Stimulated activated CD8-positive, alpha-beta memory T cell treated with anti-CD3 and anti-CD28 coated beads, Interleukin-12 subunit alpha, Interleukin-12 subunit beta, amount 100 ng/mL, for 24 hours (primary cell): Measurements from ENCODE around the gene SLC17A4.

Source experiments
- DNase-seq: peaks from one replicate; pipeline ENCODE4 v3.0.0-alpha.2; 2020; ENCODE audit errors: extremely low read depth

SLC17A4 gene

DNA sequence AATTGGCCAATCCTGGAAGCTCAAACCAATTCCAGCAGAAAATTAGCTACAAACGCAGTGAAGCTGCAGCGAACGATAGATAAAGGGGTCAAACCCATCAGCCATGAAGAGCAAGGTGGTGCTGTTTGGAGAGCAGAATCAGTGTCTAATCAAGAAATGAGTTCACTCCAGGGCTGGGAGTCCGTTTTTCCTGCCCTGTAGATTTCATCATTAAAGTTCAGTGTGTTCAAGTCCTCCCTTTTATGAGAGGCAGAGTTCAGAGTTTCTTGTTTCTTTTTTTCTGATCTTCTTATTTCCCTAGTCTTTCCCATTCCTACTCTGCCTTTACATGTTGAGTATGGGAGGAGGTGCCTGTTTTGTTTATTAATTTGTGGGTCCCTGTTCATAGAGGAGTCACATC lies 46.9 kb downstream of the SLC17A4 start:
- DNase-seq = no peak

DNA sequence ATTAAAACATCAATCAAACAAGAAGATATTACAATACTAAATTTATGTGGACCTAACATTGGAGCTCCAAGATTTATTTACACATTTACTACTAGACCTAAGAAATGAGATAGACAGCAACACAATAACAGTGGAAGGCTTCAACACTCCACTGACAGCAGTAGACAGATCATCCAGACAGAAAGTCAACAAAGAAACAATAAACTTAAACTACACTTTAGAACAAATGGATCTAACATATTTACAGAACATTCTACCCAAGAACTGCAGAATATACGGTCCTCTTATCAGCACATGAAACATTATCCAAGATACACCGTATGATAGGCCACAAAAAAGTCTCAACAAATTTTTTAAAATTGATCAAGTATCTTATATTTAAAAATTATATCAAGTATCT lies 50.3 kb downstream of the SLC17A4 start:
- DNase-seq = no peak

DNA sequence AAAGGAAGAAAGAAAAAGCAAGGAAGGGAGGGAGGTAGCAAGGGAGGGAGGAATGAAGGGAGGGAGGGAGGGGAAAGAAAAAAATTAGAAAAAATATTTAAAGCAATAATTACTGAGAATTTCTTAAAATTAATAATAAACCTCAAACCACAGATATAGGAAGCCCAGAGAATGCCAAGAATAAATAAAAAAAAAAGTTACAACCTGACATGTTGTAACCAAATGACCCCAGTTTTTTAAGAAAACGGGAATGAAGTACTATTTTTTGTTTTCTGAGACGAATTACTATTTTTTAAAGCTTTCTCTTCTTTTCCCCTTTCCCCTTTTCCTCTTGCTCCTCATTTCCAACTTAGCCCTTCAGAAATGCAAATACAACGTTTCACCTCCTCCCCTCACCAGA lies 60.7 kb downstream of the SLC17A4 start:
- DNase-seq = no peak

DNA sequence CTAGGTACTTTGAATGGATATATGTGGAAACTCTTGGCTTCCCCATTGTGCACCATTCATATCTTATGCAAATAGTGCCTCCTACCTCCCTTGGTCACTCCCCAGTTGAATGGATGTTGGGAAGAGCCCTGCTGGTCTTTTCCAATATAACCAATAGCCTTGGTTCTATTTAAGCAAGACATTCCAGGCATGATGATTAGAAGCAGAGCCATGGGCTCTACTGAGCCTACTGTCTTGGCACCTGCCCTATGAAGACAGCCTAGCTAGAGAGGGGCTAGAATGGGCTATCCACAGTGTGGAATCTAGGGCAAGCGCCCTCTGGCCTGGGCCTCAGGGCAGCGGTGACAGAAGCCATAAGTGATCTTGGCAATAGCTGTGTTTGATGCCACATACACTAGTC lies 61.7 kb downstream of the SLC17A4 start:
- DNase-seq = no peak

DNA sequence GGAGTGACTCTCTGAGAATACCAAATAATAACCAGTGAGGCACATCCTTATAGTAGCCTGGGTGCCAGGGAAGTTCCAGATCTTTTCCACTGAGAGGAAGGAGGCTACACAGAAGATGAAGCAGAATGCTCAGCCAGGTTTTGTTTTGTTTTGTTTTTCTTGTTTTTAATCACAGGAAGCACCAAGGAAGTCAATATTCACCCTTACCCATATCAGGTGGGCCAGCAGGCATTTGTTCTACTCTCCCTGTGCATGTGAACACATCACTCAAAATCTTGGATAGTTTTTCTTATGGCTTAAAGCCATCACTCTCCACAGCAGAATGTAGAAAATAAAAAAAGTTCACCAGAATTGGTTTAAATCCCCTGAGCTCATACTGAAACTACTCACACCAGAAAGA lies 66.8 kb downstream of the SLC17A4 start:
- DNase-seq = no peak

DNA sequence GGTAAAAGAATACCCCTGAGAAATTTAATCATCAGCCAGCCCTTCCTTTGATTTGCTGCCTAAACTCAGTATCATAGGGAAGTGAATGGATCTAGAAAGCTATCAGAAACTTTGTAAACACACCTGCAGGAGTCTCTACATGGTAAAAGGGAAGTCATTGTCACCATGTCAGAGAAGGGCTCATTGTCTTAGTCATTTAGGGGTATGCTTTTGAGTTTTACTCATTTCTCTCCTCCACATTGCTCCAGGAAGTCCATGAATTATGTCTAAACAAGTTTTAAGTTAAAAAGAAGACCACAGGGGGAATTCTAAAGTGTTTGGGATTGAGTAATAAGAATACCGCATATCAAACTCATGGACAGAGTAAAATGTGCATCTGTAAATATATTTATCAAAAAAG lies 74.8 kb downstream of the SLC17A4 start:
- no peak for DNase-seq

DNA sequence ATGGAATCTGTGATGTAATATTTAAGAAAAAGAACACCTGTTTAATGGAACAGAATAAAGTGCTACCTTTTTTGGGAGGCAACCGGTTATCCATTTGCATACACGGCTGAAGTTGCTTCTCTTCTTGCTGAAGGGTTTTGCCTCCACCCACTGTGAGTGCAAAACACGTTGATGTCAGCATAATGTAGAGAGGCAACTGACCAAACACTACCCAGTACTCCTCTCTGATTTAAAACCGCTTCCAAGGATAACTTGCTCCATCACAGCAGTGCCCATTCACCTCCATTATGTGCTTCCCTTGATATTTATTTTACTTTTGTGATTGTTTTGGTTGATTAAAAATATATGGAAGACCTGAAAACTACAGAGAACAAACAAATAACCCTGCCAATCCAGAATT lies 75.9 kb downstream of the SLC17A4 start:
- no peak for DNase-seq
